ENCODE measurements around the gene EPM2AIP1. TPM values are rescaled to one million over a fixed set of nuclear protein-coding genes. Genes with fewer than 3 reads are reported as not detected.

EPM2AIP1 gene
- polyA plus RNA-seq, 1 of the 3 experiments (the other 2 are of a cell fraction), result 4.7 TPM

GRCh38 chr3:36943601-36944000, 49.3 kb downstream of the EPM2AIP1 start:
- ChIA-PET CTCF (interaction anchor here (1.1 to 1.2 kb wide), 2 partner anchors 13 to 206 kb away, joined by 3 to 6 read pairs; no protein-coding TSS in a partner anchor), POLR2A (no interaction called here)
- Histone ChIP-seq H3K9ac (no peak overlapping the region), H3K4me1 (ENCODE audit: control insufficient read depth in 1 of 2, insufficient read depth in 2 of 2, low read depth in 1 of 2, low read length in 1 of 2) (no peaks in the 10 kb centered on the region), H4K20me1 (ENCODE audit: insufficient read depth) (no peaks in the 10 kb centered on the region), H2AFZ (ENCODE audit: low read depth) (no peak overlapping the region), H3F3A (replicated peaks; ENCODE audit: insufficient read depth) (no peaks in the 10 kb centered on the region), H3K9me3 (peaks cover 3% of the 10 kb centered on the region; the same call in 1 of the 2 replicates), H3K79me2 (ENCODE audit: insufficient read depth) (no peaks in the 10 kb centered on the region), H3K36me3 (replicated peaks in 1 of 2; ENCODE audit: control insufficient read depth in 1 of 2, insufficient read depth in 2 of 2, low read length in 1 of 2) (no peaks in the 10 kb centered on the region), H3K4me2 (no peak overlapping the region), H3K27ac (ENCODE audit: low read depth in 2 of 2, low read length in 1 of 2) (no peak overlapping the region), H3K27me3 (ENCODE audit: insufficient read depth) (no peaks in the 10 kb centered on the region; the same call in 1 of the 2 replicates), H3K9me2 (no peaks in the 10 kb centered on the region), H3K4me3 (ENCODE audit: low read depth in 2 of 2, low read length in 1 of 2) (no peak overlapping the region)
- no peak for DNase-seq
- WGBS (ENCODE audit: low lambda C conversion rate), result 88% methylated on average over 10 of the region's 10 CpGs
- TF ChIP-seq, protein P1, sequence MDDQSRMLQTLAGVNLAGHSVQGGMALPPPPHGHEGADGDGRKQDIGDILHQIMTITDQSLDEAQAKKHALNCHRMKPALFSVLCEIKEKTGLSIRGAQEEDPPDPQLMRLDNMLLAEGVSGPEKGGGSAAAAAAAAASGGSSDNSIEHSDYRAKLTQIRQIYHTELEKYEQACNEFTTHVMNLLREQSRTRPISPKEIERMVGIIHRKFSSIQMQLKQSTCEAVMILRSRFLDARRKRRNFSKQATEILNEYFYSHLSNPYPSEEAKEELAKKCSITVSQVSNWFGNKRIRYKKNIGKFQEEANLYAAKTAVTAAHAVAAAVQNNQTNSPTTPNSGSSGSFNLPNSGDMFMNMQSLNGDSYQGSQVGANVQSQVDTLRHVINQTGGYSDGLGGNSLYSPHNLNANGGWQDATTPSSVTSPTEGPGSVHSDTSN (IDR thresholded peaks at IDR 0.05), result no peak
- TF ChIP-seq MEF2A (IDR thresholded peaks at IDR 0.05; ENCODE audit: borderline replicate concordance, low read depth), result no peak
- no peak for TF ChIP-seq RXRA (IDR thresholded peaks at IDR 0.05; ENCODE audit: borderline replicate concordance, low read depth)
- TF ChIP-seq, protein P2, sequence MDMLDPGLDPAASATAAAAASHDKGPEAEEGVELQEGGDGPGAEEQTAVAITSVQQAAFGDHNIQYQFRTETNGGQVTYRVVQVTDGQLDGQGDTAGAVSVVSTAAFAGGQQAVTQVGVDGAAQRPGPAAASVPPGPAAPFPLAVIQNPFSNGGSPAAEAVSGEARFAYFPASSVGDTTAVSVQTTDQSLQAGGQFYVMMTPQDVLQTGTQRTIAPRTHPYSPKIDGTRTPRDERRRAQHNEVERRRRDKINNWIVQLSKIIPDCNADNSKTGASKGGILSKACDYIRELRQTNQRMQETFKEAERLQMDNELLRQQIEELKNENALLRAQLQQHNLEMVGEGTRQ (IDR thresholded peaks at IDR 0.05; ENCODE audit: borderline replicate concordance, low read depth, low read length), result no peak
- TF ChIP-seq, protein P3, sequence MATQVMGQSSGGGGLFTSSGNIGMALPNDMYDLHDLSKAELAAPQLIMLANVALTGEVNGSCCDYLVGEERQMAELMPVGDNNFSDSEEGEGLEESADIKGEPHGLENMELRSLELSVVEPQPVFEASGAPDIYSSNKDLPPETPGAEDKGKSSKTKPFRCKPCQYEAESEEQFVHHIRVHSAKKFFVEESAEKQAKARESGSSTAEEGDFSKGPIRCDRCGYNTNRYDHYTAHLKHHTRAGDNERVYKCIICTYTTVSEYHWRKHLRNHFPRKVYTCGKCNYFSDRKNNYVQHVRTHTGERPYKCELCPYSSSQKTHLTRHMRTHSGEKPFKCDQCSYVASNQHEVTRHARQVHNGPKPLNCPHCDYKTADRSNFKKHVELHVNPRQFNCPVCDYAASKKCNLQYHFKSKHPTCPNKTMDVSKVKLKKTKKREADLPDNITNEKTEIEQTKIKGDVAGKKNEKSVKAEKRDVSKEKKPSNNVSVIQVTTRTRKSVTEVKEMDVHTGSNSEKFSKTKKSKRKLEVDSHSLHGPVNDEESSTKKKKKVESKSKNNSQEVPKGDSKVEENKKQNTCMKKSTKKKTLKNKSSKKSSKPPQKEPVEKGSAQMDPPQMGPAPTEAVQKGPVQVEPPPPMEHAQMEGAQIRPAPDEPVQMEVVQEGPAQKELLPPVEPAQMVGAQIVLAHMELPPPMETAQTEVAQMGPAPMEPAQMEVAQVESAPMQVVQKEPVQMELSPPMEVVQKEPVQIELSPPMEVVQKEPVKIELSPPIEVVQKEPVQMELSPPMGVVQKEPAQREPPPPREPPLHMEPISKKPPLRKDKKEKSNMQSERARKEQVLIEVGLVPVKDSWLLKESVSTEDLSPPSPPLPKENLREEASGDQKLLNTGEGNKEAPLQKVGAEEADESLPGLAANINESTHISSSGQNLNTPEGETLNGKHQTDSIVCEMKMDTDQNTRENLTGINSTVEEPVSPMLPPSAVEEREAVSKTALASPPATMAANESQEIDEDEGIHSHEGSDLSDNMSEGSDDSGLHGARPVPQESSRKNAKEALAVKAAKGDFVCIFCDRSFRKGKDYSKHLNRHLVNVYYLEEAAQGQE (IDR thresholded peaks at IDR 0.05; ENCODE audit: low read depth, low read length), result no peak
- no peak for TF ChIP-seq FOXJ3 (CRISPR knock-in tag; IDR thresholded peaks at IDR 0.05)
- no peak for TF ChIP-seq JUND (IDR thresholded peaks at IDR 0.05)
- no peak for TF ChIP-seq RFX5 (IDR thresholded peaks at IDR 0.05; ENCODE audit: low read length)
- no peak for TF ChIP-seq FOSL2 (IDR thresholded peaks at IDR 0.05; ENCODE audit: borderline replicate concordance, low read depth)

GRCh38 chr3:36942638-36943248, 50.2 kb downstream of the EPM2AIP1 start:
- DNase-seq, result no peak
- ChIA-PET POLR2A (no interaction called here), CTCF (interaction anchor here (0.6 kb wide), 1 partner anchor 1061 kb away, joined by 3 read pairs; no protein-coding TSS in a partner anchor)
- no peak overlapping the region for H3K9ac ChIP-seq
- H3K4me2 ChIP-seq, result no peak overlapping the region
- no peaks in the 10 kb centered on the region; the same call in 1 of the 2 replicates for H3K27me3 ChIP-seq (ENCODE audit: insufficient read depth)
- H3K27ac ChIP-seq (ENCODE audit: low read depth in 2 of 2, low read length in 1 of 2), result no peak overlapping the region
- no peaks in the 10 kb centered on the region for H3K79me2 ChIP-seq (ENCODE audit: insufficient read depth)
- WGBS (ENCODE audit: low lambda C conversion rate), result 93% methylated on average over 18 of the region's 21 CpGs
- no peaks in the 10 kb centered on the region for H3F3A ChIP-seq (replicated peaks; ENCODE audit: insufficient read depth)
- H3K9me3 ChIP-seq, result peaks cover 3% of the 10 kb centered on the region; the same call in 1 of the 2 replicates
- H3K4me3 ChIP-seq (ENCODE audit: low read depth in 2 of 2, low read length in 1 of 2), result no peak overlapping the region
- no peaks in the 10 kb centered on the region for H3K36me3 ChIP-seq (replicated peaks in 1 of 2; ENCODE audit: control insufficient read depth in 1 of 2, insufficient read depth in 2 of 2, low read length in 1 of 2)
- H2AFZ ChIP-seq (ENCODE audit: low read depth), result no peak overlapping the region
- TF ChIP-seq SMC3 (IDR thresholded peaks at IDR 0.05; ENCODE audit: low read depth, low read length), result no peak
- no peak for TF ChIP-seq POLR2AphosphoS5 (IDR thresholded peaks at IDR 0.05; ENCODE audit: low read depth, low read length)
- no peak for TF ChIP-seq RXRA (IDR thresholded peaks at IDR 0.05; ENCODE audit: borderline replicate concordance, low read depth)
- TF ChIP-seq RAD21 (IDR thresholded peaks at IDR 0.05; ENCODE audit: low read length), result no peak
- no peak for TF ChIP-seq FOXM1 (IDR thresholded peaks at IDR 0.05; ENCODE audit: low read depth)
- TF ChIP-seq GATA2 (CRISPR knock-in tag; IDR thresholded peaks at IDR 0.05), result no peak
- no peak for TF ChIP-seq GABPA (IDR thresholded peaks at IDR 0.05; ENCODE audit: low read depth)
- TF ChIP-seq, protein P2 (IDR thresholded peaks at IDR 0.05; ENCODE audit: borderline replicate concordance, low read depth, low read length), result no peak
- TF ChIP-seq, protein P4, sequence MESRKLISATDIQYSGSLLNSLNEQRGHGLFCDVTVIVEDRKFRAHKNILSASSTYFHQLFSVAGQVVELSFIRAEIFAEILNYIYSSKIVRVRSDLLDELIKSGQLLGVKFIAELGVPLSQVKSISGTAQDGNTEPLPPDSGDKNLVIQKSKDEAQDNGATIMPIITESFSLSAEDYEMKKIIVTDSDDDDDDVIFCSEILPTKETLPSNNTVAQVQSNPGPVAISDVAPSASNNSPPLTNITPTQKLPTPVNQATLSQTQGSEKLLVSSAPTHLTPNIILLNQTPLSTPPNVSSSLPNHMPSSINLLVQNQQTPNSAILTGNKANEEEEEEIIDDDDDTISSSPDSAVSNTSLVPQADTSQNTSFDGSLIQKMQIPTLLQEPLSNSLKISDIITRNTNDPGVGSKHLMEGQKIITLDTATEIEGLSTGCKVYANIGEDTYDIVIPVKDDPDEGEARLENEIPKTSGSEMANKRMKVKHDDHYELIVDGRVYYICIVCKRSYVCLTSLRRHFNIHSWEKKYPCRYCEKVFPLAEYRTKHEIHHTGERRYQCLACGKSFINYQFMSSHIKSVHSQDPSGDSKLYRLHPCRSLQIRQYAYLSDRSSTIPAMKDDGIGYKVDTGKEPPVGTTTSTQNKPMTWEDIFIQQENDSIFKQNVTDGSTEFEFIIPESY (IDR thresholded peaks at IDR 0.05; ENCODE audit: borderline replicate concordance, low read depth), result no peak
- no peak for TF ChIP-seq CHD2 (IDR thresholded peaks at IDR 0.05; ENCODE audit: low read length, partially characterized antibody)
- no peak for TF ChIP-seq FOSL2 (IDR thresholded peaks at IDR 0.05; ENCODE audit: borderline replicate concordance, low read depth)
- no peaks in the 10 kb centered on the region for H4K20me1 ChIP-seq (ENCODE audit: insufficient read depth)
- no peaks in the 10 kb centered on the region for H3K9me2 ChIP-seq
- H3K4me1 ChIP-seq (ENCODE audit: control insufficient read depth in 1 of 2, insufficient read depth in 2 of 2, low read depth in 1 of 2, low read length in 1 of 2), result no peaks in the 10 kb centered on the region

All from SK-N-SH (cell line).